ENCODE data around the gene COA8.

Gene COA8

DNA sequence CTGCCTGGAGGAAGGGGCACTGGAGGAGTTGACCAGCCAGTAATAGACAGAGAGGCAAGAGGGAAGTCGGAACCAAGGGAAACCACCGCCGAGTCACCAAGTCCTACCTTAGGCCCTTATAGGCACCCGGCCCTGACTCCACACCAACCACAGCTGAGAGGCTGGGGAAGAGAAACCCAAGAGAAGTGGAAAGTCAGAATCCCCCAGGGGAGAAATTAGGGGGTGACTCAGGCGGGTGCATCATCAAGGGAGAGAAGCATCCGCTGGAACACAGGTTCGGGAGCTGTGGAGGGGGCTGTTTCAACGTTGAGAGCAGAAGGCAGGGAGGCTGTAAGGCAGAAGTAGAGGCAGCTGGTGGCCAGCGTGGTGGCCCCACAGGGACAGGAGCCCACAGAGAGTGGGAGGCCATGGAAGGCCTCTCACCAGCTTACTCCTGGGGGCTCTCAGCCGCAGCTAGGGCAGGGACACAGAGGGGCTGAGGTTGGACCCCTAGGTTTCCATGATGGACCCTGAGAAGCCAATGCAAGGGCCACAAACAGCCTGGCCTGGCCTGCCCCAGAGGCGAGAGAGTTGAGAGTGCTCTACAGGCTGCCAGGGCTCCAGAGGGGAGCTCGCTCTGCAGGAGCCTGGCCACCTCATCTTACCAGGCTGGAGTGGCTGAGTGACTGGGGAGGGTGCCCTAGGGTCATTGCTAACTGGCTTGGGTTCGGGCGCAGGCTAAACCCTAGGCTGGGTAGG is 35.2 kb upstream of the COA8 start:
- H3K4me3 ChIP-seq (ENCODE audit: low read depth, low read length), result no peak overlapping the region

DNA sequence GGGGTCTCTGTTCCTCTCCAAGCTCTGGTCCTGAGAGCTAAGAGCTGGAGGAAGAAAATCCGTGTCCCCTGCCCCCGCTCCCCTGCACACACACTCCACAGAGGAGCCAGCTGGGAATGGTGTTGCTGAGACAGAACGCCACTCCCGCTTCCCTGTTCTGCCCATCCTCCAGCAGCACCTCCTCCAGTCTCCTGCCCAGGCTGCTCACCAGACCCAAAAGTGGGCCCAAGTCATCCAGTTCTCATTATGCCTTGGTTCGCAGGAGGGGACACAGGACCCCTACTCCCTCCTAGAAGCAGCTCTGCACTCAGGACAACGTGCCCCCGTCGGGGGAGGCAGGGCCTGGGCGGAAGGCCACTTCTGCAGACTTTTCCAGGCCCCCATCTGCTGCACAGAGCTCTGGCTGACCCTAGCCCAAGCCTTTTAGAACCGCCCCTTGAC is 34.6 kb upstream of the COA8 start:
- H3K4me3 ChIP-seq (ENCODE audit: low read depth, low read length), result peak overlapping the region; percentile 57
- TF ChIP-seq, protein P1, sequence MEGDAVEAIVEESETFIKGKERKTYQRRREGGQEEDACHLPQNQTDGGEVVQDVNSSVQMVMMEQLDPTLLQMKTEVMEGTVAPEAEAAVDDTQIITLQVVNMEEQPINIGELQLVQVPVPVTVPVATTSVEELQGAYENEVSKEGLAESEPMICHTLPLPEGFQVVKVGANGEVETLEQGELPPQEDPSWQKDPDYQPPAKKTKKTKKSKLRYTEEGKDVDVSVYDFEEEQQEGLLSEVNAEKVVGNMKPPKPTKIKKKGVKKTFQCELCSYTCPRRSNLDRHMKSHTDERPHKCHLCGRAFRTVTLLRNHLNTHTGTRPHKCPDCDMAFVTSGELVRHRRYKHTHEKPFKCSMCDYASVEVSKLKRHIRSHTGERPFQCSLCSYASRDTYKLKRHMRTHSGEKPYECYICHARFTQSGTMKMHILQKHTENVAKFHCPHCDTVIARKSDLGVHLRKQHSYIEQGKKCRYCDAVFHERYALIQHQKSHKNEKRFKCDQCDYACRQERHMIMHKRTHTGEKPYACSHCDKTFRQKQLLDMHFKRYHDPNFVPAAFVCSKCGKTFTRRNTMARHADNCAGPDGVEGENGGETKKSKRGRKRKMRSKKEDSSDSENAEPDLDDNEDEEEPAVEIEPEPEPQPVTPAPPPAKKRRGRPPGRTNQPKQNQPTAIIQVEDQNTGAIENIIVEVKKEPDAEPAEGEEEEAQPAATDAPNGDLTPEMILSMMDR (IDR thresholded peaks at IDR 0.05; ENCODE audit: low read depth, low read length), result no peak

More for the DNA sequence above, 35.2 kb upstream of the COA8 start:
- TF ChIP-seq, protein P1 (IDR thresholded peaks at IDR 0.05; ENCODE audit: low read depth, low read length), result no peak

DNA sequence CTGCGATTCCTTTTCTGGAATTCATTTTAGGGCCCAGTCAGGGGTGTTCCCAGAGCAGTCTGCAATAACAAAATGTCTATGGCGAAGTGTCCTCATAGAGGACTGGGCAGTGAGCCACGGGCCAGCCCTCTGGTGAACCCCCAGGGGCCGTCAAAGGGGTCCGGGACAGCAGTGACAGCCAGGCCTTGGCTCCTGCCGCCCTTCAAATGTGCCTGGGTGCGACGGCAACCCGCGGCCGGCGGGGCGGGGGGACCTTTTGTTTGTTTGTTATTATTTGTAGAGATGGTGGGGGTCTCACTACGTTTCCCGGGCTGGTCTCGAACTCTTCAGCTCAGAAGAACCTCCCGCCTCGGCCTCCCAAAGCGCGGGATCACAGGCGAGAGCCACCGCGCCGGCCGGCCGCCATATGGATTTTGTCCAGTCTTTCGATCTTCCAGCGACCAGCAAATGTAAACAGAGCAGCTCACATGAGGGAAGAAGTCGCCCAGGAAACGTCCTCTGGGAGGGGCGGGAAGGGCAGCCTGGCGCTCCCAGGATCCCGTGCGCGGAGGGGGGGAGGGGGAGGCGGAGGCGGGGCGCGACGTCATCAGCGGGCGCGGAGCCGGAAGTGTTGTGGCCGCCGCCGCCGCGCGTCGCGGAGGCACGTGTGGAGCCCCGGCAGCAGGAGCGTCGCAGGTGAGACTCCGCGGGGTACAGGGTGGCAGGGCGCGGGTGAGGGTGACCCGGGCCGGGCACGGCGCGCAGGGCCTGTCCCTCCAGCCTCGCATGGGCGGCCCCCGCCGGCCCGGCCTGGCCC is 34.0 kb upstream of the COA8 start, which contains the start of gene TRMT61A:
TRMT61A (plus strand) TSS at position 610 of the 796 bp plus-strand sequence. CDS start 783 bp downstream, outside the sequence.
- peak within 1 kb of the TSS; percentile 82 for H3K4me3 ChIP-seq (ENCODE audit: low read depth, low read length)
- TF ChIP-seq, protein P1 (IDR thresholded peaks at IDR 0.05; ENCODE audit: low read depth, low read length), result no peak

DNA sequence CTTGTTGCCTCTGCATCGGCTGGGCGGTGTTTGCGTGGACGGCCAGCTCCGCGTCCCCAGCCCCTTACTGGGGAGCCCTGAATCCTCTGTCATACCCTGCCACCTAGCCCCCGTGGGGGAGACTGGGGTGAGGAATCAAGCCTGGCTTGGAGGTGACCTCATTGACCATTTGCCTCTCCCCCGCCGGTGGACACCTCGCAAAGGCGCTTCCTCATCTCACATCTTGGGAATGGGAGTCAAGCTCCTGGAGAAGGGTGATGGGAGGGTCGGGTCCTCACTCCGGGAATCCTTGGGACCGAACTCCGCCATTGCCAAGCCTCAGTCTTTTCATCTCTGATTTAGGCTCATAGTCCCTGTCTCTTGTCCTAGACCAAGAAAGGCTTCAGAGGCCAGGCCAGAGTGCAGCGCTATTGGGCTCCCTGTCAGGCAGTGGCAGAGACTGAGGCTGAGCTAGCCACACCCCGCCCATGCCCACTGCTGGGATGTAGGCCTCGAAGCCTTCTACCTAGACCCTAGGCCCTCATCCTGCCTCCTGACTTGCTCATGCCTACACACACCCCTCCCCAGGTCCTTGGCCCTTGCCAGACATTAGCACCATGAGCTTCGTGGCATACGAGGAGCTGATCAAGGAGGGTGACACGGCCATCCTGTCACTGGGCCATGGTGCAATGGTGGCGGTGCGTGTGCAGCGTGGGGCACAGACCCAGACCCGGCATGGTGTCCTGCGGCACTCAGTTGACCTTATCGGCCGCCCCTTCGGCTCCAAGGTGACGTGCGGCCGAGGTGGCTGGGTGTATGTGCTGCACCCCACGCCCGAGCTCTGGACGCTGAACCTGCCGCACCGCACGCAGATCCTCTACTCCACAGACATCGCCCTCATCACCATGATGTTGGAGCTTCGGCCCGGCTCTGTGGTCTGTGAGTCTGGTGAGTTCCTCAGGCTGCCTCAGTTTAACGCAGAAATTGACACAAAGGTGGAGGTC is 33.1 kb upstream of the COA8 start:
- TF ChIP-seq, protein P1 (IDR thresholded peaks at IDR 0.05; ENCODE audit: low read depth, low read length), result no peak
- peak overlapping the region; percentile 82 for H3K4me3 ChIP-seq (ENCODE audit: low read depth, low read length)

DNA sequence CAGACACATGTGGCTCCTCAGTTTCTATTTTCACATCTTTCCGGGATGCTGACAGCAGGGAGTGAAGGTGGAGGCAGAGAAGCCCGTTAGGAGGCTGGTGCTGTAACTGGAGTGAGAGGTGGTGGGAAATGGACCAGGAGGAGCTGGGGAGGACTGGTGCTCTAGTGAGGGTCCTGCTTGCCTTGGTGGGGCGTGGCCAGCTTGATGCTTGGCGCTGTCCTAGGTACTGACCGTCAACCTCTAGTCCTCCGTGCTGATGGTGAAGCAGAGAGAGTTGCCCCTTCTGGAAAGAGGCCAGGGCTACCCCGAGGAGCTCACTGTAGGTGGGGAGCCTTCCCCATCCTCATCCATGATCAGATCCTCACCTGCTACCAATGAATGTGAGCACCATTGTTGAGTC is 32.4 kb upstream of the COA8 start:
- H3K4me3 ChIP-seq (ENCODE audit: low read depth, low read length), result peak overlapping the region; percentile 82; the same call in 1 of the 2 replicates
- TF ChIP-seq, protein P1 (IDR thresholded peaks at IDR 0.05; ENCODE audit: low read depth, low read length), result no peak

DNA sequence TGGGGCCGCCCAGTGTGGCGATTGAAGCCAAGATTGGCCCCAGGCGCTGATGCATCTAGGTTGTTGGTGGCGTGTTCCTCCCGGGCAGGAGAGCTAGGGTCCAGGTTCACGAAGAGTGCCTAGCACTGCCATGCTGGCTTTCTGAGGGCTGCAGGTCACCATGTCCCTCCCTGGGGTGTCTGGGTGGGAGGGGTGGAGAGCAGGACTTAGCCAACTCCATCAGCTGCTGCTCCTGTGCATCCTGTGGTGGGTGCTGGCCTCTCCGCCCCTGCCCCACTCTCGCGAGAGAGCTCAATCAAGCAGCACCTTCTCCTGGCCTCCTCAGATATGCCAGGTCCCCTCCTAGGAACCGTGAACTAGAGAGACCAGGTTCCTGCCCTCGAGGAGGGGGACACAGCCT is 31.9 kb upstream of the COA8 start:
- TF ChIP-seq, protein P1 (IDR thresholded peaks at IDR 0.05; ENCODE audit: low read depth, low read length), result no peak
- no peak overlapping the region for H3K4me3 ChIP-seq (ENCODE audit: low read depth, low read length)
